Activated gamma-delta T cell treated with Interleukin-2 at 50 U/mL for 16 hours (primary cell): ENCODE data around the gene PIGX.
A peak's percentile ranks its signal among the peaks of the same experiment; 100 is the strongest.
"Not testable (repeated sequence)": the region's sequence is repeated elsewhere in the genome, so short reads cannot be mapped to it uniquely, and the experiment has no call there.

Experiments used
- DNase-seq: peaks from one replicate; pipeline ENCODE4 v3.0.0-alpha.2; 2020

The PIGX gene

DNA sequence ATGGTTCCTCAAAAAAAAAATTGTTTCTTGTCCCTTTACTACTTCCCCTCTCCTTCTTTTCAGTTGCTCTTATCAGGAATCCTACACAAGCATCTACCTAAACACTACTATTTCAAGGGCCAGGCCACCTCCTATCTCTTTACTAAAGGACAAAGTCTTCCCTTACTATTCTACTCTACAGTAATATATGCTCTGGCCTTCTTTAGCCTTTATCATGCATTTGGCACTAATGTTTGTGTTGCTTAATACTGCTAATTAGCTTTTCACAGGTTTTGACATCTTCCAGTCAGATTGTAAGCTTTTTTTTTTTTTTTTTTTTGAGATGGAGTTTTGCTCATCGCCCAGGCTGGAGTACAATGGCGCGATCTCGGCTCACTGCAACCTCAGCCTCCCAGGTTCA, 5.4 kb upstream of the PIGX start:
- no peak for DNase-seq

- no peak for DNase-seq
Observed at GRCh38 chr3:196707566-196707965, 4.6 kb upstream of the PIGX start.

DNA sequence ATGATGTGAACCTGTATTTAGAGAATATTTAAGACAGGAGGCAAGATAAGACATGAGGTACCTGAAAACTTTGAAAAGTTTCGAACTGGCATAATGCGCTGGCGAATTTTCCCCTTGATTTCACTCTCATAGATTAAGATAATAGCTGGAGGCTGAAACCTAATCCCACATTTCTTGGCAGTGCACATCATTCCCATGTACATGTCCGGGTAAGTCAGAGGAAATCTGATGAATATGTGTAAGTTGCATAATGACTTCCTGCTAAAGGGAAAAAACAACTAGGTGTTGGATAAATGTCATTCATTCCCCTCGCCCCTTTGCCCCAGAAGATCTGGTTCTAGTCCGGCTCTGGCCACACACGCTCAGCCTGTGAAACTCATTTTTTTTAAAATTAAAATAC, 3.7 kb upstream of the PIGX start:
- no peak for DNase-seq

- peak; percentile 64 for DNase-seq
Observed at GRCh38 chr3:196712514-196713413, 587 bp downstream of the PIGX start.

DNA sequence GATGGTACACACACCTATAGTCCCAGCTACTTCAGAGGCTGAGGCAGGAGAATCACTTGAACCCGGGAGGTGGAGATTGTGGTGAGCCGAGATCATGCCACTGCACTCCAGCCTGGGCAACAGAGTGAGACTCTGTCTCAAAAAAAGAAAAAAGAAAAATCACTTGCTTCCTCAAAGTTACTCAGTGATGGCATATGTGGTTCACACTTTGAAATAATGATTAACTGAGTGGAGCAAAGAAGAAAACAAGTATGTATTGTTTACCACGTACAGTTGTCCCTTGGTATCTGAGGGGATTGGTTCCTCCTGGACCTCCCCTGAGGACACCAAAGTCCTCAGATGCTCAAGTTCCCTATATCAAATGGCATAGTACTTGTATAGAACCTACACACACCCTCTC, 5.0 kb downstream of the PIGX start:
- not testable (repeated sequence) for DNase-seq

DNA sequence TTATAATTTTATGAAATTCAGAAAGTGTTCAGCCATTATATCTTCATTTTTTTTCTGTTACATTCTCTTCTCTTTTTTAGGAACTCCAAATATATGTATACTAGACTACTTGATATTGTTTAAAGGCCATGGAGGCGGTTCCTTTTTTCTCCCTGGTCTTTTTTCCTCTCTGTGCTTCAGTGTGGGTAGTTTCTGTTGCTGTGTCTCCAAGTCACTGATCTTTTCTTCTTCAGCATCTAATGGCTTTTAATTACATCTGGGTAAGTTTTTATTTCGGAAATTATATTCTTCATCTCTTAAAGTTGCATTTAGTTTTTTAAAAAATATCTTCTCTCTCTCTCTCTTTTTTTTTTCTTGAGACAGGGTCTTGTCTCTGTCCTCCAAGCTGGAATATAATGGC, 8.9 kb downstream of the PIGX start:
- DNase-seq, result no peak

- no peak for DNase-seq
Observed at GRCh38 chr3:196726788-196727675, 14.9 kb downstream of the PIGX start.

DNA sequence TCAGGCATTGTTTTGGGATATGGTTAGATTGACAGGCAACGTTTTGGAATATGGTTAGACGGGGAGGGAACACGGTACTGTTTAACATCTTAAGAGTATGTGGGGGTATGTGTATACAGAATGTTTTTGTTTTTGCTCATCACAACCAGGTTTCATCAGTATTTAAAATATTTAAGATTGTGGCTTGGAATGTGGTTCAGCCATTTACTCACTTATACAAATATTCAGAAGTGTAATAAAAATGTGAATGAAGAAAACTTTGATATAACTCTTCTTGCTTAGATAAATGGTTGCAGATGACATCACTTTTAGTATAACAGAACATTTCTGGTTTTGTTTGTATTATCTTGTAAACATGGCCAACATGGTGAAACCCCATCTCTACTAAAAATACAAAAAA, 23.6 kb downstream of the PIGX start:
- DNase-seq, result no peak

GRCh38 chr3:196736670-196737374, 24.6 kb downstream of the PIGX start:
- DNase-seq, result no peak

GRCh38 chr3:196737655-196738054, 25.5 kb downstream of the PIGX start:
- DNase-seq, result no peak

- peak; percentile 89 for DNase-seq
Observed at GRCh38 chr3:196739671-196740480, 27.7 kb downstream of the PIGX start, which contains the start of gene PAK2. TSS of gene PAK2 (plus strand) at chr3:196739857. CDS start at chr3:196782647, 42,790 bp downstream.

GRCh38 chr3:196740481-196741248, 28.5 kb downstream of the PIGX start:
- DNase-seq, result peak; percentile 28

- no peak for DNase-seq
Observed at GRCh38 chr3:196741249-196741889, 29.2 kb downstream of the PIGX start.

GRCh38 chr3:196743569-196743968, 31.4 kb downstream of the PIGX start:
- DNase-seq, result not testable (repeated sequence)

GRCh38 chr3:196749125-196749524, 36.9 kb downstream of the PIGX start:
- DNase-seq, result no peak

- DNase-seq, result no peak
Observed at GRCh38 chr3:196753201-196753600, 41.0 kb downstream of the PIGX start.

DNA sequence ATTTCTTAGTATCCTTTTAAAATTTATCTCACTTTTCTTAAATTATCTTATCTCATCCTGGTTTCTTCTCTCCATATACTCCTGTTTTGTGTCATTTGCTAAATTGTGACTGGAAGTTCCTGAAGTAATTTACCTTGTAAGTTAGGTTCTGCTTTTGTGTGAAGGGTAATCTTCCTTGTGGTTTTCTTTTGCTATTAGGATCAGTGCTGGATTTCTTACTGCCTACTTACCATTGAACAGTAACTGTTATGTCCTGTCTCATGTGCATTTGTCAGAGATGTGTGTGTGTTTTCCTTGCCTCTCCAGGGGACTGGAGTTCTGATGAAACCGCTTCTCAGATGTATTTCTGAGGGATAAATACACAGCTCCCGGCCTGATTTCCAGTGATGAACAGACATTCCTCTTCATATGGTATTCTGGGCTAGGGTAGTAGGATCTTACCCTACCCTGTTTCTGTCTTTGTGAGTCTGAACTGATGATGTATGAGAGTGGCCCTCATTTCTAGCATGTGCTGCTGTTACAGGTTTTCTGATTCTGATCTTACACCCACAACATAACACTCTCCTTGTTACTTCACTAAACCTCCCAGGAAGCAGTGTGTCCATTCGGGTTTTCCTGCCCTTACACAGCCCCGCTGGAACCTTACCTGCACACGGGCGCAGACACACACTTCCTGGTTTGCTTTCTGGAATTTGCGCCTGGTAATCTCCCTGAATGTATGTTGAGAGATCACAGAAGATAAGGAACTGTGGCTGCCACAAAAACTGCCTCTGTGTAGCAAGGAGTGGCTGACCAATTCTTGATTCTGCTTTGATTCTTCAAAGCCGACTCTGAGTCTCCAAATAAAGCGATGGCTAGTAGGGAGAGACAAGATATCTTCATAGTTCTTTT, 42.2 kb downstream of the PIGX start:
- no peak for DNase-seq

DNA sequence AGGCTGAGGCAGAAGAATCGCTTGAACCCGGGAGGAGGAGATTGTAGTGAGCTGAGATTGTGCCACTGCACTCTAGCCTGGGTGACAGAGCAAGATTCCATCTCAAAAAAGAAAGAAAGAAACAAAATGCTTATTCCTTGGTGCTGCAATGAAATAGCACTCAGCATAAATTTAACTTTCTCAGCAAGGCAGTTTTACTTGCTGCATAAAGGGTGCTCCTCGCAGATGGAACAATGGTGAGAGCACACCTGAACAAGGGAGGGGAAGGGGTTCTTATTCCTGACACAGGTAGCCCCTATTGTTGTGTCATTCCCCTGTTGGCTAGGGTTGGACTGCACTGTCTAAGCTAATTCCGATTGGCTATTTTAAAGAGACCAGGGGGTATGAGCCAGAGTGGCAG, 44.6 kb downstream of the PIGX start:
- no peak for DNase-seq

DNA sequence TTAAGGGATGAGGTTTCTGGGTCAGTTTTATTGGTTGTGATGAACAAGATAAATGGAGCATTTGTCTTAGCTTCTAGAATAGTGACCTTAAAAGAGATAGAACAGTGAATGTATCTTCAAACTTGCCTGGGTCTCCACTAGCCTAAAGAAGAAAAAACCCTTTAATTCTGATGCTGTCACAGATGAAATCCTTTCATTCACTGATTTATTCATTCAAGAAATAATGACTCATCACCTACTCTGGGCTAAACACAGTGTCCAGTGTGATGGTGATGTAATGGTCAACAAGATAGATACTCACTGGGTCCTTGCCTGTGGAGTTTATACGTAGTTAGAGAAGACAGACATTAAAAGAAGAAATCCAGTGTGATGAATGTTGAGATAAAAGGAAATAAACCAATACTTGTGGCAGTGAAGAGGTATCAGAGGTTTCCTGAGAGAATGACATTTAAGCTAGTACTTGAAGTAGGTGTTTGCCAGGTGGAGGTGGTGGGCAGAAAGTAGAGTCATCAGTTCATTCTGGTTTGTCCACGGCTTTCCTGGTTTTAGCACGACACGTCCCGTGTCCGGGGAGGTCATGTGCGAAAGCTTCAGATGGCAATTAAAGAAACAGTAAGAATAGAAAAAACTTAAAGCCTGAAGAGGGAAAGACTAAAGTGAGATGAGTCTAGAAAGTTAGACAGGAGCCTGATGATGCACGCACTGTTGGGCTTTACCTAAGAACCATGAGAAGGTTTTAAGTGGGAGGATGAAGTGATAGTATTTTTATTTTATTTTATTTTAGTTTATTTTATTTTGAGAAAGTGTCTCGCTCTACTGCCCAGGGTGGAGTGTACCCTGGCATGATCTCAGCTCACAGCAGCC, 45.9 kb downstream of the PIGX start:
- no peak for DNase-seq
